ENCODE data around the gene TNFRSF18.

The TNFRSF18 gene

DNA sequence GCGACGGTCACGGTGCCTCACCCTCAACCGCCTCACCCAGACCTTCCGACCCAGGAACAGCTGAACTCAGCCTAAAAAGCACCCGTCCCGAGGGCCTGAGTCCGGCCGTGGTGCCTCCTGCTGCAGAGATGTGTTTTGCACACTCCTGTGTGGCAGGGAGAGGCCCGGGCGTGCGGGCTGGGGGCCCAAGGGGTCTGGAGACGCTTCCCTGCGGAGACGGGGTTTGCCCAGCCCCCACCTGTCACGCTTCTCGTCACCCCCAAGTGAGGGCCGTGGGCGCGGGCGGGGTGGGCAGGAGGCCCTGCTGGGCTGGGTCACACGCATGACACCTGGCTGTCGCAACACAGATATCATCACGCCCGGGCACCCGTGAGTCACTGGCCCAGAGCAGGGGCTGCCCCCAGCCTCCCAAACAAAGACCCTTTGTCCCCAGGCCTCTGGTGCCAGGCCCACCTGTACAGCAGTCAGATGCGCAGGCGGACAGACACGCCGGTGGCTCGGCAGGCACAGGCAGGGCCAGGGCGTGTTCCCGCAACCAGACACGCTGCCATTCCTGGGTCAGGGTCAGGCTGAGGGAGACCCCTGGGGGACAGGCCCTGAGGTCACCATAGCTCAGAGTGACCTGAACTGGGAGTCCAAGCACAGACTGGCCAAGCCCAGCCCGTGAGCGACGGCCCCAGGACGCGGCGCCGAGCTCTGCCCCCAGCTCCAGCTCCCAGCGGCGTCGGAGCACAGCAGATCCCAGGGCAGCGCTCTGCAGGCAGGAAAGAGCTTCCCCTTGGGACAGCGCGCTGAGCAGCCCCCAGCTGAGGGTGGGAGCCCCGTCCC, 31.7 kb upstream of the TNFRSF18 start:
- no peak overlapping the region for H3K4me3 ChIP-seq (replicated peaks; ENCODE audit: insufficient read depth, low read length)
- peaks cover 18% of the 10 kb centered on the region for H3K27me3 ChIP-seq (ENCODE audit: insufficient read depth, poor library complexity, severe bottlenecking)
- no peak overlapping the region for H3K27ac ChIP-seq (replicated peaks)

DNA sequence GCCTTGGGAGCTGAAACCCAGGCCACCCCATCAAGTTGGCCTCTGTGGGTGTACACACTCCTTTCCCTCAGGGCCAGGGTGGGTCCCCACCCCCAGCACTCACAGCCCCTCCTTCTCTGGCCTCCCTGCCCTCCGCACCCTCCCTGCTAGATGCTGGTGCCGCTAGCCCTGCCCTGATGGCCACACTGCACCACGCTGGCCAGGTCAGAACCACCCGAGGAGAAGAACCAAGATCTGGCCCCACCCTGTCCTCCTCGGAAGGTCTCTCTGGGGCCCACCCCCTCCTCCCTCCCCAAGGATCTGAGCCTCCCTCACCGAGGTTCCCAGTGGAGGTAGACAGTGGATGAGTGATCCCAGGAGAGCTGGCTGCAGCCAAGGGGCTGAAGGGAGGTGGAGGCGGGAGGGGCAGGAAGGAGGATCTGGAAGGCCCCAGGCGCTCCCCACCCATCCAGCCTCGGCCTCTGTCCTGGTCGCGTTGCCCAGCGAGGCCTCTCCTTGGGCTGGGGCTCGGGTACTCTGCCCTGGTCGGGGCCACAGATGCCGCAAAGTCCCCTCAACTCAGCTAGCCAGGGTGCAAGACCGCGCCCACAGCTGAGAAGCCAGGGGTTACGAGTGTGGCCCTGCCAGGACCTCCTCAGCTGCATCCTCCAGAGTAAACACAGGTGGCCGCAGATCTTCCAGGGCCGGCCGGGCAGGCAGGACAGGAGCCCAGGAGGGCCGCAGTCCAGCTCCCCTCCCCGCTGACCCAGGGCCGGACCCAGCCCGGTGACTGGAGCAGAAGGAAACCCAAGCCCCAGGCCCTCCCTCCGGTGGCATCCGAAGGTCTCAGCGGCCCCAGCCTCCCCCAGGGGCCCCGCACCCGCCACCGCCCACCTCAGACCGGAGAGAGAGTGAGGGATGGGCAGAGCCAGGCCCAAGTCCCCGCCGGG, 30.8 kb upstream of the TNFRSF18 start:
- H3K27me3 ChIP-seq (ENCODE audit: insufficient read depth, poor library complexity, severe bottlenecking), result peaks cover 18% of the 10 kb centered on the region
- no peak overlapping the region for H3K4me3 ChIP-seq (replicated peaks; ENCODE audit: insufficient read depth, low read length)
- no peak overlapping the region for H3K27ac ChIP-seq (replicated peaks)
- peak; percentile 30 for TF ChIP-seq POLR2AphosphoS5 (IDR thresholded peaks at IDR 0.05; ENCODE audit: low read depth)
- TF ChIP-seq, protein P1, sequence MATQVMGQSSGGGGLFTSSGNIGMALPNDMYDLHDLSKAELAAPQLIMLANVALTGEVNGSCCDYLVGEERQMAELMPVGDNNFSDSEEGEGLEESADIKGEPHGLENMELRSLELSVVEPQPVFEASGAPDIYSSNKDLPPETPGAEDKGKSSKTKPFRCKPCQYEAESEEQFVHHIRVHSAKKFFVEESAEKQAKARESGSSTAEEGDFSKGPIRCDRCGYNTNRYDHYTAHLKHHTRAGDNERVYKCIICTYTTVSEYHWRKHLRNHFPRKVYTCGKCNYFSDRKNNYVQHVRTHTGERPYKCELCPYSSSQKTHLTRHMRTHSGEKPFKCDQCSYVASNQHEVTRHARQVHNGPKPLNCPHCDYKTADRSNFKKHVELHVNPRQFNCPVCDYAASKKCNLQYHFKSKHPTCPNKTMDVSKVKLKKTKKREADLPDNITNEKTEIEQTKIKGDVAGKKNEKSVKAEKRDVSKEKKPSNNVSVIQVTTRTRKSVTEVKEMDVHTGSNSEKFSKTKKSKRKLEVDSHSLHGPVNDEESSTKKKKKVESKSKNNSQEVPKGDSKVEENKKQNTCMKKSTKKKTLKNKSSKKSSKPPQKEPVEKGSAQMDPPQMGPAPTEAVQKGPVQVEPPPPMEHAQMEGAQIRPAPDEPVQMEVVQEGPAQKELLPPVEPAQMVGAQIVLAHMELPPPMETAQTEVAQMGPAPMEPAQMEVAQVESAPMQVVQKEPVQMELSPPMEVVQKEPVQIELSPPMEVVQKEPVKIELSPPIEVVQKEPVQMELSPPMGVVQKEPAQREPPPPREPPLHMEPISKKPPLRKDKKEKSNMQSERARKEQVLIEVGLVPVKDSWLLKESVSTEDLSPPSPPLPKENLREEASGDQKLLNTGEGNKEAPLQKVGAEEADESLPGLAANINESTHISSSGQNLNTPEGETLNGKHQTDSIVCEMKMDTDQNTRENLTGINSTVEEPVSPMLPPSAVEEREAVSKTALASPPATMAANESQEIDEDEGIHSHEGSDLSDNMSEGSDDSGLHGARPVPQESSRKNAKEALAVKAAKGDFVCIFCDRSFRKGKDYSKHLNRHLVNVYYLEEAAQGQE (IDR thresholded peaks at IDR 0.05; ENCODE audit: insufficient replicate concordance, low read depth), result no peak
- no peak for DNase-seq (ENCODE audit: low read depth in 1 of 2, low spot score in 1 of 2)

More for the DNA sequence above, 31.7 kb upstream of the TNFRSF18 start:
- TF ChIP-seq, protein P1 (IDR thresholded peaks at IDR 0.05; ENCODE audit: insufficient replicate concordance, low read depth), result no peak
- TF ChIP-seq, protein P2, sequence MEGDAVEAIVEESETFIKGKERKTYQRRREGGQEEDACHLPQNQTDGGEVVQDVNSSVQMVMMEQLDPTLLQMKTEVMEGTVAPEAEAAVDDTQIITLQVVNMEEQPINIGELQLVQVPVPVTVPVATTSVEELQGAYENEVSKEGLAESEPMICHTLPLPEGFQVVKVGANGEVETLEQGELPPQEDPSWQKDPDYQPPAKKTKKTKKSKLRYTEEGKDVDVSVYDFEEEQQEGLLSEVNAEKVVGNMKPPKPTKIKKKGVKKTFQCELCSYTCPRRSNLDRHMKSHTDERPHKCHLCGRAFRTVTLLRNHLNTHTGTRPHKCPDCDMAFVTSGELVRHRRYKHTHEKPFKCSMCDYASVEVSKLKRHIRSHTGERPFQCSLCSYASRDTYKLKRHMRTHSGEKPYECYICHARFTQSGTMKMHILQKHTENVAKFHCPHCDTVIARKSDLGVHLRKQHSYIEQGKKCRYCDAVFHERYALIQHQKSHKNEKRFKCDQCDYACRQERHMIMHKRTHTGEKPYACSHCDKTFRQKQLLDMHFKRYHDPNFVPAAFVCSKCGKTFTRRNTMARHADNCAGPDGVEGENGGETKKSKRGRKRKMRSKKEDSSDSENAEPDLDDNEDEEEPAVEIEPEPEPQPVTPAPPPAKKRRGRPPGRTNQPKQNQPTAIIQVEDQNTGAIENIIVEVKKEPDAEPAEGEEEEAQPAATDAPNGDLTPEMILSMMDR (IDR thresholded peaks at IDR 0.05; ENCODE audit: insufficient read depth, low read length), result no peak
- DNase-seq (ENCODE audit: low read depth in 1 of 2, low spot score in 1 of 2), result peak in 1 of 2 experiments; percentile 9

DNA sequence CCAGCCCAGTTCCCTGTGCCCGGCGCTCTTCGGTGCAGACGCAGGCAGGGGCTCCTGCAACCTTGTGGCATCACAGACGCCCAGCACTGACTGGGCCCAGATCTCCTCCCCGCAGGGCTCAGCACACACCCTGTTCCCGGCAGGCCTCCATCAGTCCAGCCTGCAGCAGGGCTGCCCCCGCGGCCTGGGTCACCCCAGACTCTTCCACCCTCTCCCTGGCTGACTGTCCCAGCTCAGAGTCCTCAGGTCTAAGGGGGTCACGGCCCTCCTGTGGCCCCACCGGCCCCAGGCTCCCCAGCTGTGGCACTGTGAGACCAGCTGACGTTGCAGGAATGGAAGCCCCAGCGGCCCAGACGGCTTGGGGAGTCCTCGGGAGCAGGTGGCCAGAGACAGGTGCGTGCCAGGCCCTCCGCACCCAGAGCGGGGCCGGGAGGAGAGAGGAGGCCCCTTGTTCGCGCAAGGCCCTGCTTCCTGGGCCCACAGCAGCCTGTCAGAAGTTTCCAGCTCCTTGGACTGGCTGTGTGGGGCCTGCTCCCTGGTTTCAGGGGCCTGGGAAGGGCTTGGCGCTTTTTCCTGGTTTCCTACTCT, 29.9 kb upstream of the TNFRSF18 start:
- TF ChIP-seq GABPA (IDR thresholded peaks at IDR 0.05; ENCODE audit: low read depth) (no peak), SPI1 (IDR thresholded peaks at IDR 0.05; ENCODE audit: borderline replicate concordance, low read depth) (no peak), POLR2AphosphoS5 (IDR thresholded peaks at IDR 0.05; ENCODE audit: low read depth) (no peak)
- TF ChIP-seq, protein P2 (IDR thresholded peaks at IDR 0.05; ENCODE audit: insufficient read depth, low read length), result no peak
- TF ChIP-seq, protein P1 (IDR thresholded peaks at IDR 0.05; ENCODE audit: insufficient replicate concordance, low read depth), result no peak
- H3K27me3 ChIP-seq (ENCODE audit: insufficient read depth, poor library complexity, severe bottlenecking), result peaks cover 18% of the 10 kb centered on the region
- H3K4me3 ChIP-seq (replicated peaks; ENCODE audit: insufficient read depth, low read length), result no peak overlapping the region
- DNase-seq (ENCODE audit: low read depth in 1 of 2, low spot score in 1 of 2), result no peak
- no peak overlapping the region for H3K27ac ChIP-seq (replicated peaks)
